Liver (tissue), 3 donors: Measurements from ENCODE around the gene RAB3IP.

Experiments used
- ATF3 ChIP-seq: IDR thresholded peaks from 2 replicates; pipeline ENCODE4 v1.6.1; 2016; ENCODE audit warnings: antibody characterized with exemption
- CTCF ChIP-seq: fragments of 150-350 bp; IDR thresholded peaks from 2 replicates; pipeline ENCODE4 v1.5.1; 2017; ENCODE audit warnings: improper control_type of control experiment, low read depth, low read length; ENCODE audit not compliant: missing input control
- FOXA1 ChIP-seq: IDR thresholded peaks from 2 replicates; pipeline ENCODE4 v1.6.1; 2016; ENCODE audit warnings: antibody characterized with exemption
- HNF4G ChIP-seq: IDR thresholded peaks from 2 replicates; pipeline ENCODE4 v1.6.1; 2016; ENCODE audit warnings: antibody characterized with exemption
- RAD21 ChIP-seq, 2 donors: IDR thresholded peaks; 2 replicates each; pipeline ENCODE4 v1.6.1; 2016; ENCODE audit warnings: antibody characterized with exemption in 2 of 2, mild to moderate bottlenecking in 2 of 2
- REST ChIP-seq: IDR thresholded peaks from 2 replicates; pipeline ENCODE4 v1.6.1; 2016; ENCODE audit warnings: antibody characterized with exemption, mild to moderate bottlenecking
- RXRA ChIP-seq, 2 donors: IDR thresholded peaks; 2 replicates each; pipeline ENCODE4 v1.6.1; 2017 to 2018; ENCODE audit warnings: antibody characterized with exemption in 2 of 2, mild to moderate bottlenecking in 1 of 2
- SP1 ChIP-seq: IDR thresholded peaks from 2 replicates; pipeline ENCODE4 v1.6.1; 2018; ENCODE audit warnings: antibody characterized with exemption, mild to moderate bottlenecking
- ZBTB33 ChIP-seq: IDR thresholded peaks from 2 replicates; pipeline ENCODE4 v1.6.1; 2016; ENCODE audit warnings: antibody characterized with exemption
- donor health status: healthy.
- donor health status: healthy.

- TF ChIP-seq ZBTB33, result no peak
- TF ChIP-seq ATF3, result no peak
- no peak for TF ChIP-seq HNF4G
- TF ChIP-seq REST, result no peak
- TF ChIP-seq SP1, result no peak
- no peak for TF ChIP-seq CTCF
- TF ChIP-seq RAD21 (IDR thresholded peaks at IDR 0.05), result no peak
- TF ChIP-seq FOXA1, result no peak
- no peak for TF ChIP-seq RXRA (IDR thresholded peaks at IDR 0.05)
These were observed 134.1 kb downstream of the RAB3IP start for GRCh38 chr12:69872804-69873203.
